NCI-H1092 treated with DMSO at 0.1 percent for 48 hours (cell line): Measurements from ENCODE around the gene KLKB1.
"Not testable (repeated sequence)": the region's sequence is repeated elsewhere in the genome, so short reads cannot be mapped to it uniquely, and the experiment has no call there.

Experiments used
- DNase-seq: peaks from one replicate; lab custom pipeline; 2025; lab: John Stamatoyannopoulos, UW

Gene KLKB1

DNA sequence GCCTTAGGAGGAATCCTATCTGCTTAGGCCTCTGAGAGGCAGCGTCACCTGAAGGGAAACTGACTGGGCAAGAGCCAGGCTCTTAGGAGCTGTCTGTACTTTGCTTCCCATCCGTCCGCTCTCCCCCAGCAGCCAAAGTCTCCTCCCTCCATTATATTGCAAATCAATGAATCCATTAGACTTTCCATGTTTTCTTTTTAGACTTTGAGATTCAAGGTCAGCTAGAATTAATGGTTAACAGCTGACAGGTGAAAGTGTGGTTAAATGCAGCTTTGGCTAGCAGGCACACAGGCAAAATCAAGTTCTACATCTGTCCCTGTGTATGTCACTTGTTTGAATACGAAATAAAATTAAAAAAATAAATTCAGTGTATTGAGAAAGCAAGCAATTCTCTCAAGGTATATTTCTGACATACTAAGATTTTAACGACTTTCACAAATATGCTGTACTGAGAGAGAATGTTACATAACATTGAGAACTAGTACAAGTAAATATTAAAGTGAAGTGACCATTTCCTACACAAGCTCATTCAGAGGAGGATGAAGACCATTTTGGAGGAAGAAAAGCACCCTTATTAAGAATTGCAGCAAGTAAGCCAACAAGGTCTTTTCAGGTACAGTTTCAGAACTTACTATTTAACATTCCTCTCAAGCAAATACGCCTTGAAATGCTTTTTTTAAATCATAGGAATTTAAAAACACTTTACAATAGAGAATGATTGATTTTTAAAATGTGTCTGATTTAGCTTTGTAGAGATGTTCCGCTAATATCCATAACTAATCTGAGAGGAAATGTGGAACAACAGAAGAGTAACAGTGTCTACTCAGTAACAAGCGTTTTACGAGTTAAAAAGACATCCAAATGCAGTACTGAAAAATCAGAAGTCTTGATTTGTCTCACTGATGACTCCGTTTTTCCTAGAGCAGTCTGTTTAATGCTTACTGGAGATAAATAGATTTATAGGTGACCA lies 38.7 kb downstream of the KLKB1 start, which contains the start of gene F11:
Gene F11 (plus strand): TSS at position 507 of the 970 bp plus-strand sequence. CDS start 948 bp downstream, outside the sequence.
- no peak for DNase-seq

DNA sequence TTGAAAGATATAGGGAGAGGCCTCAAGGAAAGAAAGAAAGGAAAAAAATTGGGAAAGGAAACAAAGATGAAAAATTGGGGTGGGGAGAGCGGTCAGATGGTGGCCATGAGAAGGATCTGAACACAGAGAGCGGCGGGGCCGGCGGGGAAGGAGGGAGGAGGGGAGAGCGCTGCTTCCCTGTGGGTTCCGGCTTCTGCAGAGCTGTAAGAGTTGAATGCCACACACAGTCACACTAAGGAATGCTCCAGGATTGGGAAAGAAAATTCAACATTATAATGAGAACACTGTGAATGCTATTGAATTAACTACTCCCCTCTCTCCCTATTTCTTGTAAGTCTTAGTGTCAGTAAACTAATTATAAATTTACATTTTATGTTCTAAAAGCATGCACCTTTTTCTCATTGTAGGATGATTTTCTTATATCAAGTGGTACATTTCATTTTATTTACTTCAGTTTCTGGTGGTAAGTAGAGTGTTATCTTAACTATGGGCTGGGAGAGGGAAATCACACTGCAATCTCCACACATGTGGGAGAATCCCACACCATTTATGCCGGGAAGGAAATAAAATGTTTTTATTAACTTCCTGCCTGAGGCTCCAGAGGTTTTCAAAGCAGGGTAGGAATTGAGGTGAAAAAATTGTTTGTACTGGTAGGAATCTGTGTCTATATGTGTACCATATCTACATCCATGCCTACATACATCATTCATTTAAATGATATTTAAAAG lies 39.6 kb downstream of the KLKB1 start:
- no peak for DNase-seq

DNA sequence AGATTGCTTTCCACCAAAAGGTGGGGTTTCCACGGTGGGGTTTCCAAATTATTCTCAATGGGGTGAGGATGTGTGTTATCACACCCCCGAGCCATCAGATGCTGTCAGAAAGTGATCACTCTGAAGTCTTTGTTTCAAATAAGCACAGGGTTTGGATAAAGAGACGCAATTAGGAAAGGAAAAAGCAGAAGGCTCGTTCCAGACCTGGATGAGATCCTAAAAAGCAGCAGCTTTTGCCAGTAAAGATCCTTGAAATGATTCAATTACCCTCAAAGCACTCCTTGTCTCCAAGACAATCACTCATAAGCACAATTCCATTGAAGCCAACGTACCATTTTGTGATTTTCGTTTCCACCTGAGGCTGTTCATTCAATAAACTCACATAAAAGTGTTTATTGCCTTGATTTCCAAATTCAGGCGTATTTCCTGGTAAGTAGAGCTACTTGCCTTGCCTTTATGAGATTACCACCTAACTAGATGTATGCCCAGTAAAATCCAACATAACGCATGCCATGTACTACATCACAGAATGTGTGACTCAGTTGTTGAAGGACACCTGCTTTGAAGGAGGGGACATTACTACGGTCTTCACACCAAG lies 43.9 kb downstream of the KLKB1 start:
- peak; percentile 12 for DNase-seq

DNA sequence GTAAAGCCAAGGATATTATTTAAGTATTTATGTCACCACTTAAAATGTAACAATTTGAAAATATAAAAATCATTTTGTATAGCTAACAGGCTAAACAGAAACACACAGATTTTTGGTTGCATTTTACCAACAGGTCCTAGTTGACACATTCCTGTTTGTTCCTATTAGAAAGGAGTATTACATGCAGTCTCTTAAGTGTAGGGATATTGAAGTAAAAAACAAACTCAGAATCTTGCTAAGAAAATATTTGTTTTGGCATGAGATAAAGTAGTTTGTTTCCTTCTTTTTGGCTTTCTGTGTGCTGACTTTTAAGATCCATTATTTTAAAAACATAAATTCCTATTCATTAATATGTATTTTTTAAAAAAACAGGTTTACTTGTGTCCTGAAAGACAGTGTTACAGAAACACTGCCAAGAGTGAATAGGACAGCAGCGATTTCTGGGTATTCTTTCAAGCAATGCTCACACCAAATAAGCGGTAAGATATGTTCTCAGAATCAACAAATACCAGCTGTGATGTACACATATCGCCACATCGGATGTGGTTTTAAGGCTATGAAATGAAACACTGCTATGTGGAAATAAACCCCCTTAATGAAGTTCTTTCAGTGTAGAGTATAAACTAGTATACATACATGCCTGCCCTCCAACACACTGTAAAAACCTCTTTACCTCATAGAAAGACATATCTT lies 45.5 kb downstream of the KLKB1 start:
- no peak for DNase-seq

DNA sequence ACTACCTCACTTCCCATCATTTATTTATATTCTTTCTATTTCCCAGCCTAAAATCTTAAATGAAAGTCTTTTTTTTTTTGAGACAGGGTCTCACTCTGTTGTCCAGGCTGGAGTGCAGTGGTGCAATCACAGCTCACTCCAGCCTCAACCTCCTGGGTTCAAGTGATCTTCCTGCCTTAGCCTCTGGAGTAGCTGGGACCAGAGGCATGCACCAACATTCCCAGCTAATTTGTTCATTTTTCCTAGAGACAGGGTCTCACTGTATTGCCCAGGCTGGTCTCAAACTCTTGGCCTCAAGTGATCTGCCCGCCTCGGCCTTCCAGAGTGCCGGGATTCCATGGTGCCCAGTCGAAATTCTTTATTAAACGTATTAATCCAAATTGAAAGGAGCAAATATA lies 46.1 kb downstream of the KLKB1 start:
- not testable (repeated sequence) for DNase-seq

DNA sequence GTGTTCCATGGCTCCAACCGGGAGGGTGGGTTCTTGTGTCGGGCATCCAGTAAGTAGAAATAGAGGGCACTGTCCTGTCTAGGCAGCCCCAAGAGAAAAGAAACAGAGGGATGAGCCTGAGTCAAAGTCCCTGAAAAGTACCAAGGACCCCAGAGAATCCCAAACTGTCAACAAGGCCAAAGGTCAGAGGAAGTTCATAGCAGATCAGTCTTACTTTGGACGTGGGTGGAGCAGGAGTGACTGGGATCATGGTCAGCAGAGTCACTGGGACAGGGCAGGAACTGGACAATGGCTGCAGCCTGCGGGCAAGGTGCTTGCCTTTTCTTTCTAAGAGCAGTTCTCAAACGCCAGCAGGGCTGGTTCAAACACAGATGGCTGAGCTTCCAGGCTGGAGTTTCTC lies 56.0 kb downstream of the KLKB1 start:
- DNase-seq: no peak

DNA sequence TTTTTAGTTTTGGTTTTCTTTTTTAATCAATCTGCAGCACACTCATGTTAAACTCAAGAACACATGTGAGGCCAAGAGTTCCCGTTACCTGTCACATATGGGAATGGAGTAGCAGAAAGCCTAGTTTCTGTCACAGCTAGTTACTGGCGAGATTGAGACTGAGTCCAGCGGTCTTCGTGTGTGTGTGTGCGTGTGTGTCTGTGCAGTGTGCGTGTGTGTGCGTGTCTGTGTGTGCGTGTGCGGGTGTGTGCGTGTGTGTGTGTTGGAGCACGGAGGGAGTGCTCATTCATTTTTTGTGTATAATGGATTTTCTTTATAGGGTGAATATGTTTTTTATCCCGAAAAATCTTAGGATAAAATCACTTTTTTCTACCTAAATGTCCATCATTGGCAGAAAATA lies 57.8 kb downstream of the KLKB1 start:
- no peak for DNase-seq

DNA sequence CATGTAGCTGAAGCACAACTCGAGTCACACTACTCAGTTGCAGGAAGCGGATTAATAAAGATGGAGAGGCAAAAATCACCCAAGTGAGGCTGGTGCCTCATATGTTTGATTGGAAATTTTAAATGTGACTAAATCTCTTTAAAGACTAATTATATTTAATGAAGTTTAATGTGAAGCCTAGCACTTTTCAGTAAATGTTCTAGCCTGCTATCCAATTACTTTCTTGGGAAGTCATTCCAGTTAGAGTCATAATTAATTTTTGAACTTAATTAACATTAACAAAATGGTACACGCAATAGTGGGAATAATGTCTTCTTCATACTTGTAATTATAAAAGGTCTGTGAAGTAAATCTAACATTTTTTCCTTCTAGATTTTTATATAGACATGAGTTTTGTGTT lies 59.3 kb downstream of the KLKB1 start:
- DNase-seq: no peak

DNA sequence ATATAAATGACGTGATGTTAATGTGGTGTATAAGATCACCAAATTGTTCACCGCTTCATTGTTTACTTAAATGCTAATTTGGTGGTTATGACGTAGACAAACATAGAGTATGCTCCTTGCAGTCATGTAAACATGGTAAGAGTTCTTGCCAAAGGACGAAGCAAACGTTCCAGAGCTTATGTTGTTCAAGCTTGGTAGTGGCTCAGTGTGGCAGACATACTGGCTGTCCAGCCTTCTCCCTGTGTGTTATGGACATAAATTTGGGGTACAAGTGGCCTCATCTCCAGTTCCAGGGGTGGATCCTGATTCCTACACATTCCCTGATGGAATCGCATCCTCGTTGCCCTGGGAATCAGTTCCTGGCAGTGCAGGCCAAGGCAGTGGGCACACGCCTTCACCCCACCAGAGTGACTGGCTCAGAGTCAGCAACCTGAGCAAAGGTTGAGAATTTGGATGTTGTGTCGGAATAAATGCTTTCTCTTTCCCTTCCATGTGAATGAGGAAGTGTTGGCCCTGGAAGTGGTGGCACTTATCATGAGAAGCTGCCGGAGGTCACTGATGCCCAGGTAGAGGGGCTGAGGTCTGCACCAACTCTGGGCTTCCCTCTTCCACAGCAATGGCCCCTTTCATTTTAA lies 64.1 kb downstream of the KLKB1 start:
- no peak for DNase-seq

DNA sequence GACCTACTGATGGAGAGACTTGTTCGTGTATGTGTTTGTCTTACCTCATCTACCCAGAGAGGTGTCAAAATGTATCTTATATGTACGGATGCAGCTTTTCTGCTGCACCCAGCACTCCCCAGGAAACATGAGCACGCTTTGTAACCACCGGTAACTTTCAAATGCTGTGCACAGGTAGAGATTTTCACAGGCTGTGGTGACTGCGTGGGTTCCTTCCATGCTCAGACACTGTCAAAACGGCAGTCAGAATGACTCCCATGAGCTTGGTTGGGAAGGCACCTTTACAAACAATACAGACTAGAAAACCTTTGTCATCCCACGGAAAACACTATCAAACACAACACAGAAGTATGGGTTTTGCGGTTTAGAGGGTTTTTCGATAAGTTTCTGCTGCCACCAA lies 66.9 kb downstream of the KLKB1 start:
- no peak for DNase-seq

DNA sequence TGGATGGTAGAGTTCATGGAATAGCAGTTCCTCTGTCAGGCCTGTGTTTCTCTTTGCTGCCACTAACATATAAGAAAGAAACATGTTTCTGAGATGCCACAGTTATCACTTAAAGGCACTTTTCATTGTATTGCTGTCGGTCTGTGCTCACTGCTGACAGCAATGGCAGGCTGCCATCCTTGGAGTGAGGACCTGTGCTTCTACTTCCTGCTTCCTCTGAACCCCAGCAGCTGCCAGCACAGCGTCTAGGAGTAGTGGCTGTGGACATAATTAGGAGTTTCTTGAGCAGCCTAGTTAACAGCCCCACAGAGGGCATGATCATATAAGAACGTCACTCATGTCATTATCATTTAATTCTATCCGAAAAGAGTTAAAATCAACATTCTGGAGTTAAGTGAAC lies 69.2 kb downstream of the KLKB1 start:
- DNase-seq: no peak

DNA sequence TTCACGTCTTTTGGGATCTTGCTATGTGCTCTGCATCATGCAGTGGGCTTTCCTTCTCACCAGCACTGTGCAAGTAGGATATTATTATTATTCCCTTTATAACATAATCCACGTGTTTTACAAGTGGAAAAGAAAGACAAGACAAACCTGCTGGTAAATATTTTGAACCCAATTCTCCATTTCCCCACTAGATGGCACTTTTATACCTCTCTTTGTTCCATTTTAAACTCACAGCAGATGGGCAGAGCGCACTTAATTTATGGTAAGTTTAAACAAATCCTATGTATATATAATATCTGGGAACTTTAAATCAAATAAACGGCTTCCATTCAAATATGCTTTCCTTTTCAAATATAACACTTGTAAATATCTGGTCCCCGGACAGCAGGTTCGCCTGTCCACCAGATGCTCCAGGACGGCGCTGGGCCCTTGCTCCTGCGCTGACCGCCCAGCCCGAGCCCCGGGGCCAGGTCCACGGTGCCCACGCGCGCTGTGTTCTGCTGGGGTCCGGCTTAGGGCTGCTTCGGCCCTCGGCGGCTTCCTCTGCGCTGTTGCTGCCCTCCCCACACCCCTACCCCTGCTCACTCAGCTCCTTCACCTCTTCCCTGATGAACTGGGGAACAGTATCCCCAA lies 69.8 kb downstream of the KLKB1 start:
- peak; percentile 81 for DNase-seq

DNA sequence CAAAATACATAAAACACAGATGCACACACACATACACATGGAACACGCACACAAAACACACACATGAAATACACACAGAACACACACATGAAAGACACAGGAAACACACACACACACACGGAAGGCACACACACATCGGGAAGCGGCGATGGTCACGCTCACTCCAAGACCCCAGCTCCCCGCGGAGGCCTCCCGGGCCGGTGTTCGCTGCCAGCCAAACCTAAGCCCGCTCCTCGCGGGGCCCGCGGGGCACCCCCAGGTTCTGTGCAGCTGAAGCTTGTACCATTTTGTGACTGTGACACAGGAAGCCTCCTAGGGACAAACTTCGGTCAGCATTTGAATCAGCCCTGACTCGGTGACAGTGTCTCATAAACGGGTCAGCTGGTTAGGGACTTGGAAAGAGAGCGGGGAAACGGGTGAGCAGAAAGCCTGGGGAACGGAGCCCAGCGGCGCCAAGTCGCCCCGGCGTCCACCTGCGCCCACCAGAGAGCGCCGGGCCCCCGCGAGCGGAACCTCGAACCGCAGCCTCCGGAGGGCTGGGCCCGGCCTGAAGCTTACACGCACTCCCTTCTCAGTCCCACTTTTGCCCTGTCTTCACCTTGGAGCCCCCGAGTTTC lies 70.8 kb downstream of the KLKB1 start:
- DNase-seq: no peak

DNA sequence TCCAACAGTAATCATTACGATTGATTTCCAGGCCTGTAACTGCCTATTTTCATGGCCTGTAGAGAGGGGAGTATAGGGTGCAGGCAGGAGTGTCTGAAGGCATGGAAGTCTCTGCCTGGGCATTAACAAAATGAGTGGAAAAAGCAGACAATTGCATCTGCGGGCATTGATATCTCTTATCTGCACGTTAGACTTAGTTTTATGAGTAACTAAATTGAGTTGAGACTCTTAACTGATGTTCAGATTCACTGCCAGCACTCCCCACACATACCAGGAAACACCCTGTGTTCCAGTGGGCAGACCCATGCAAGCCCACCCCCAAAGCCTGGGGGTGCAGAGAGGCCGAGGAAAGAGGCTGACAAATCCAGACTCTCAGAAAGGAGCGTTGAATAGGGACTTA lies 72.0 kb downstream of the KLKB1 start:
- DNase-seq: no peak

DNA sequence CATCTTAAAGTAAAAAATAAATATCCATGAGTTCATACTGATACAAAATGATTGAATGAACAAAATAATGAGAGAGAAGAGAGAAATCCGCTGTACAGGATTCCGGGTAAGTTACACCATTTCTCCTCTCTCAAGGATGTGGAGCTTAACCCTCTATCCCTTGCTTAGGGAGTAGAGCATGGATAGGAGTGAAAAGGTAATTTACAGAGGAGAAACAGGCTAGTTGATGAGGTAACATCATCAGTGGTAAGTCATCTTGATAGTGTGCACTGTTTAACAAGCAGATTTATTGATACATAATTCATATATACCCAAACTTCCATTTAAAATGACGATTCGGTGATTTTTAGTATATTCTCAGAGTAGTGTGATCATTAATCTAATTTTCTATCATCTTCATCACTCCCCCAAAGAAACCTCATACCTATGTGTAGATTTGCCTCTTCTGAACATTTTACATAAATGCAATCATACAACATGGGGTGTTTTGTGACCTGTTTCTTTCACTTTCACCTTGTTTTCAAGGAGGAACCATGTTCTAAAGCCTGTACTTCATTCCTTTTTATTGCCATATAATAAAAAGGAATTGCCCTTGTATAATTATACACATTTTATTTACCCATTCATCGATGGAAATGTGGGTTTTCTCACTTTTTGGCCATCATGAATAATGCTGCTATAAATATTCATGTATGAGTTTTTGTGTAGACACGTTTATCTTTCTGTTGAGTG lies 73.5 kb downstream of the KLKB1 start:
- DNase-seq: no peak

DNA sequence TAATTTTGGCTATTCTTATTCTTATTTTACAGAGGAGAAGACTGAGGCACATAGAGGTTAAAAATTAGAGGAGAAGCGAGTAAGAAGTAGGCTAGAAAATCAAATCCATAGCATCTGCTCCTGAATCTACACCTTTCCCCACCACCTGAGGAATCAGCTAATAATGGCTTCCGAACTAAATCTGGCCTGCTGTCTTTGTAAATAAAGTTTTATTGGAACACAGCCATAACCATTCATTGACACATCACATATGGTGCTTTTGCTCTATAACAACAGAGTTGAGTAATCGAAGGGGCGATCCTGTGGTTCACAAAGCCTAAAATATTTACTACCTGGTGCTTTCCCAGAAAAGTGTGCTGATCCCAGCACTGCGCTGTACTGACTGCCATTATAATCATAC lies 76.9 kb downstream of the KLKB1 start:
- no peak for DNase-seq

DNA sequence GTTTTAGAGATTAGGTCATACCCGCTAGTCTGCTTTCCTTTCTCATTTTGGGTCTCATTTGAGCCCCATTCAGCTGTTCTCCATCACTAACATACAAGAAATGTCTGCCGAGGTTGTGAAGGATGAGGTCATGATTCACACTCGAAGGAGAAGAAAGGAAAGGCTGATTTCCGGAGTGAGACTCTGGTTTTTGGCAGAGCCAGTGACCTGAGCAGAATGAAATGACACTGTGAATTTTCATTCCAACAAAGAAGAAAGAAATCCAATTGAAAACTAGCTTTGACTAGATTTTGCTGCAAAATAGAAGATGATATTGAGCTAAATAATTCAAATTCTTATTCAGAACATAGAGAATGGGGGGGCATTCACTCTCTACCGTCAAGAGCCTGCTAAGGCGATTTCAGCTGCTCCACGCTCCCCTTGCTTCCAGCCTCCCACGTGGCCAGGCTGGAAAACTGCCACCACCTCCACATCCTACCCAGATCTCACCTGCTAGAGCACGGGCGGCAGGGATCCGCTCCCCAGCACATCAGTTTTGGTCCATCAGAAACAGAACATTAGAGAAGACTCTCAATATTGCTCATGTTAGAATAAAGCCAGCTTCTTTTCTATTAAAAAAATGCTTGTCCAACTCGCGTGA lies 77.7 kb downstream of the KLKB1 start:
- peak; percentile 73 for DNase-seq

DNA sequence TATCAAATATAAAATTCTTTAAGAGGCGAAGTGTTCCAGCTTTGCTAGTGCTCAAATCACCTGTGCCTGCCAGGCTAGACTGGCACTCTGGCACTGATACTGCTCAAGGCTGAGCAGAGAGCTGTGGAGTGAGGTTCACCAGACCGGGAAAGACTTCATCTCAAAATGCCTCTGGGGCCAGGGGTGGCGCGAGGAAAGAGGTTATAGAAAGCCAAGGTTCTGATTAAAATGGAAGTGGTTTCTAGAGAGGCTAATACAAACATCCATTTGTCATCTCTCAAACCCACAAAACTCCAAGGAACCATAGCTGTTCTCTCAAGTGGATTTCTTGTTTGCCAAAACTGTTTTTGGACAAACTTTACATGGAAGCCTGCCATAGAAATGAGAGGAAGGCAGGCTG lies 80.2 kb downstream of the KLKB1 start:
- DNase-seq: no peak

DNA sequence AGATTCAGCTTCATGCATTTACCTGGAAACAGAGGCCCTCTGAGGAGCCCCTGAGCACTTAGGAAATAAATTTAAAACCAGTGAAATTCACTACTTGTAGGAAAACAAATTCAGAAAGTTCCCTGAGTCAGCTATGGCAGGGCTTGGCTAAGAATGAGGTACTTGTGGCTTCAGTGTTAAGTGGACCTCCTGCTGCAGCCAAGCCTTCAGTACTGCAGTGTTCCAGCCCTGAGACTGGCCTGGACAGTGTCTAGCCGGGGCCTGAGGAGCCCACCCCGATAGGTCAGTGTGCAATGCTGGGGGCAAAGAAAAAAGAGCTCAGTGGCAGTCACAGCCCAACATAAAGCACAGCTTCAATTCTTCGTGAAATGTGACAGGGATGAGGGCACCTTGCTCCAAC lies 80.6 kb downstream of the KLKB1 start:
- no peak for DNase-seq
